Sigmoid colon (tissue), 7 donors: Measurements from ENCODE around the gene NEMF. TPM values are rescaled to one million over a fixed set of nuclear protein-coding genes. Genes with fewer than 3 reads are reported as not detected.

Experiments
- DNase-seq: peaks from one replicate; pipeline ENCODE4 v3.0.0-alpha.2; 2019
- H3K27ac ChIP-seq, 4 donors: fragments of 200-600 bp; sonication (generic); one replicate each; pipeline ENCODE4 v1.5.1; 2016 to 2019; ENCODE audit warnings: mild to moderate bottlenecking in 1 of 4
- H3K27me3 ChIP-seq, 3 donors: fragments of 200-600 bp; sonication (generic); one replicate each; pipeline ENCODE4 v1.5.1; 2019; ENCODE audit warnings: mild to moderate bottlenecking in 1 of 3
- H3K36me3 ChIP-seq, 4 donors: fragments of 200-600 bp; sonication (generic); one replicate each; pipeline ENCODE4 v1.5.1; 2016 to 2019
- H3K4me1 ChIP-seq, 4 donors: fragments of 200-600 bp; sonication (generic); one replicate each; pipeline ENCODE4 v1.5.1; 2017 to 2019
- H3K4me3 ChIP-seq, 4 donors: fragments of 200-600 bp; sonication (generic); one replicate each; pipeline ENCODE4 v1.5.1; 2017 to 2019; ENCODE audit warnings: mild to moderate bottlenecking in 2 of 4, moderate library complexity in 1 of 4
- H3K9me3 ChIP-seq, 4 donors: fragments of 200-600 bp in 3 of 4; sonication (generic) in 3 of 4; one replicate each; pipeline versions ENCODE4 v1.5.1 to v1.6.1; 2013 to 2019
- CTCF ChIP-seq, 4 experiments: fragments of 450-650 bp in 3 of 4; fragments of 200-600 bp in 1 of 4; IDR thresholded peaks; one replicate each; pipeline ENCODE4 v1.5.1; 2016 to 2019; ENCODE audit warnings: antibody characterized with exemption in 4 of 4, mild to moderate bottlenecking in 3 of 4, moderate library complexity in 2 of 4
- EP300 ChIP-seq, 4 donors: sonication (generic); formaldehyde crosslinking; IDR thresholded peaks; one replicate each; pipeline ENCODE4 v1.6.1; 2017; ENCODE audit warnings: antibody characterized with exemption in 4 of 4
- POLR2A ChIP-seq, 2 donors: fragments of 450-650 bp; IDR thresholded peaks; one replicate each; pipeline ENCODE4 v1.6.1; 2016; ENCODE audit warnings: antibody characterized with exemption in 2 of 2, mild to moderate bottlenecking in 2 of 2, moderate library complexity in 2 of 2
- POLR2AphosphoS5 ChIP-seq, 4 donors: sonication (generic); formaldehyde crosslinking; IDR thresholded peaks; one replicate each; pipeline ENCODE4 v1.6.1; 2017; ENCODE audit warnings: antibody characterized with exemption in 4 of 4
- WGBS, 2 donors: extraction: QIAGEN DNeasy Blood & Tissue Kit; methylation state at CpG; one replicate each; pipeline ENCODE4 v1.1.7; 2013; 5-methylcytosine and 5-hydroxymethylcytosine counted together
- intact Hi-C: fragments of 100-400 bp; cut with DNase I; formaldehyde crosslinking; loops from one replicate; pipeline ENCODE4 v1.15.1; 2023
- polyA plus RNA-seq, 3 donors: library from polyadenylated mRNA; stranded (reverse); fragments of 200-250 nt; gene quantifications; one replicate each; pipeline ENCODE4 v1.2.3, GENCODE V29; 2013
- total RNA-seq, 4 donors: library from RNA; depleted of rRNA; stranded (reverse); fragments of >200 nt; gene quantifications; one replicate each; pipeline ENCODE4 v1.1.0, GENCODE V29; 2016
- donor health status: healthy with polysubstance abuse.
- donor health status: Bipolar disorder and iron deficiency.
- donor health status: healthy.

Gene NEMF
- total and polyA plus RNA-seq, 7 donors = 18.0 to 121 (median 73.7) TPM

GRCh38 chr14:49886523-49886922 is 33.9 kb upstream of the NEMF start:
- TF ChIP-seq EP300 (IDR thresholded peaks at IDR 0.05) = no peak
- no peak for TF ChIP-seq CTCF (IDR thresholded peaks at IDR 0.05)
- no peak for TF ChIP-seq POLR2A (IDR thresholded peaks at IDR 0.05)
- no peak for TF ChIP-seq POLR2AphosphoS5 (IDR thresholded peaks at IDR 0.05)
- no peaks in the 10 kb centered on the region for H3K9me3 ChIP-seq
- H3K27ac ChIP-seq = no peak overlapping the region
- peaks cover 0 to 1% (median under 1%) of the 10 kb centered on the region in 4 donors for H3K4me1 ChIP-seq
- DNase-seq = no peak
- H3K36me3 ChIP-seq = no peaks in the 10 kb centered on the region
- no peak overlapping the region for H3K4me3 ChIP-seq
- H3K27me3 ChIP-seq = no peaks in the 10 kb centered on the region
- 85 to 92% methylated on average over 12 of the region's 12 CpGs for WGBS, 2 donors
- intact Hi-C loops = no loop called here

- Histone ChIP-seq H3K36me3 (no peaks in the 10 kb centered on the region), H3K4me1 (no peaks in the 10 kb centered on the region), H3K27ac (no peak overlapping the region), H3K4me3 (no peak overlapping the region), H3K27me3 (no peaks in the 10 kb centered on the region), H3K9me3 (no peaks in the 10 kb centered on the region)
- DNase-seq = no peak
- intact Hi-C loops = no loop called here
- no peak for TF ChIP-seq EP300 (IDR thresholded peaks at IDR 0.05)
- TF ChIP-seq POLR2A (IDR thresholded peaks at IDR 0.05) = no peak
- no peak for TF ChIP-seq POLR2AphosphoS5 (IDR thresholded peaks at IDR 0.05)
- 92 to 95% methylated on average over 18 of the region's 18 CpGs for WGBS, 2 donors
Observed at GRCh38 chr14:49882826-49883694, 30.5 kb upstream of the NEMF start.

- Histone ChIP-seq H3K4me1 (no peaks in the 10 kb centered on the region), H3K27me3 (no peaks in the 10 kb centered on the region), H3K36me3 (no peaks in the 10 kb centered on the region), H3K9me3 (no peaks in the 10 kb centered on the region), H3K27ac (no peak overlapping the region), H3K4me3 (no peak overlapping the region)
- no peak for DNase-seq
- 93 to 95% methylated on average over 4 of the region's 4 CpGs for whole genome bisulfite sequencing, 2 donors
- TF ChIP-seq EP300 (IDR thresholded peaks at IDR 0.05) (no peak), POLR2A (IDR thresholded peaks at IDR 0.05) (no peak)
- intact Hi-C loops = no loop called here
Observed at GRCh38 chr14:49881350-49882001, 28.9 kb upstream of the NEMF start.

GRCh38 chr14:49880267-49881064 is 27.9 kb upstream of the NEMF start:
- H3K9me3 ChIP-seq = no peaks in the 10 kb centered on the region
- no peak for DNase-seq
- WGBS, 2 donors = 18 to 52% methylated on average over 9 of the region's 9 CpGs
- H3K4me3 ChIP-seq = no peak overlapping the region
- no peaks in the 10 kb centered on the region for H3K27me3 ChIP-seq
- no peaks in the 10 kb centered on the region for H3K4me1 ChIP-seq
- no peaks in the 10 kb centered on the region for H3K36me3 ChIP-seq
- no peak overlapping the region for H3K27ac ChIP-seq
- TF ChIP-seq CTCF (IDR thresholded peaks at IDR 0.05) (no peak), EP300 (IDR thresholded peaks at IDR 0.05) (no peak), POLR2AphosphoS5 (IDR thresholded peaks at IDR 0.05) (no peak), POLR2A (IDR thresholded peaks at IDR 0.05) (no peak)
- intact Hi-C loops = no loop called here

GRCh38 chr14:49879646-49880204 is 27.1 kb upstream of the NEMF start:
- intact Hi-C loops = no loop called here
- WGBS, 2 donors = 39 to 64% methylated on average over 8 of the region's 8 CpGs
- Histone ChIP-seq H3K27me3 (no peaks in the 10 kb centered on the region), H3K9me3 (no peaks in the 10 kb centered on the region), H3K36me3 (no peaks in the 10 kb centered on the region), H3K4me1 (no peaks in the 10 kb centered on the region), H3K4me3 (no peak overlapping the region), H3K27ac (no peak overlapping the region)
- TF ChIP-seq POLR2AphosphoS5 (IDR thresholded peaks at IDR 0.05) = no peak
- no peak for TF ChIP-seq POLR2A (IDR thresholded peaks at IDR 0.05)
- peak; percentile 19 to 62 (median 55) for TF ChIP-seq CTCF (IDR thresholded peaks at IDR 0.05)
- no peak for TF ChIP-seq EP300 (IDR thresholded peaks at IDR 0.05)
- no peak for DNase-seq
